PC-9 (cell line): ENCODE measurements around the gene SCNN1B.

Experiments used
- CTCF ChIP-seq: fragments of 200-600 bp; sonication (generic); conservative IDR thresholded peaks from 2 replicates; pipeline ENCODE4 v1.6.1; 2017; ENCODE audit warnings: mixed run types, antibody characterized with exemption, mild to moderate bottlenecking, moderate library complexity
- EZH2 ChIP-seq: fragments of 200-600 bp; sonication (generic); IDR thresholded peaks from 2 replicates; pipeline ENCODE4 v1.8.0; 2017; ENCODE audit warnings: antibody characterized with exemption, low read depth

- TF ChIP-seq CTCF = no peak
- TF ChIP-seq EZH2 = no peak
Measured at GRCh38 chr16:23397464-23397863, 95.4 kb downstream of the SCNN1B start.
